ENCODE data around the gene LAMP5. TPM values are rescaled to one million over a fixed set of nuclear protein-coding genes. Genes with fewer than 3 reads are reported as not detected.

LAMP5 gene
- polyA plus RNA-seq, 1 donor = not detected

DNA sequence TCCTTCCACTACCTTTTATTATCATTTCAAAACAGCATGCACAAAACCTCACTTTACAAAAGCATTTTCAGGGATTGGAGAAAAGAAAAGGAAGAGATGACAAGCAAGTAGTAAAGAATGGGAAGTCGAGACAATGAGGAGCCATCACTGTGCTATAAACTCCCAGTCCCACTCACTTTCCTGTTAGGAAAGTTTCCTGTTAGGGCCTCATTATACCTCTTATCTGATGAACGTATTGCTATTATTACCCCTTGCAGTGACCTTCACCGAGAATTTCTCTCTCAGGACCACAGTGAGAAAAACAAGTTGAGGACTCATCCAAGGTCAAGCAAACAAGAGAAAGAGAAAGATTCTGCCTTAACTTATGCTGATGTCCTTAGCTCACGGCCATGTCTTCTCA is 28.8 kb downstream of the LAMP5 start:
- no peak for DNase-seq

DNA sequence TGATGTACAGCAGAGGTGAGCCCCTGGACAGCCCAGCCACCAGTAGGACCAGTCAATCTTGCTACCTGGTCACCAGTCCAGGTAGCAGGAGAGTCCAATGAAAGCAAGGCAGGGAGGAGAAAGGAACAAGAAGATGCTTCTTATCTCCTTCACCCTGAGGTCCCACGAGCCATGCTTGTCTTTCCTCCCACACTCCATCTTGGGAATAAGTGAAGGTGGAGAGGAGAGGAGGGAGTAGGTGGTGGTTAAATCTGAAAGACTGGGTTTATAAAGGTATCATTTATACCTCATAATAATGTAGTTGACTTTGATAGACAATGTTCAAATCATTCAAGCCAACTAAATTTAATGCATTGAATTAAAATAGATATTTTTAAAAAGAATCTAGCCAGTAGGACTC is 35.9 kb downstream of the LAMP5 start:
- no peak for DNase-seq

DNA sequence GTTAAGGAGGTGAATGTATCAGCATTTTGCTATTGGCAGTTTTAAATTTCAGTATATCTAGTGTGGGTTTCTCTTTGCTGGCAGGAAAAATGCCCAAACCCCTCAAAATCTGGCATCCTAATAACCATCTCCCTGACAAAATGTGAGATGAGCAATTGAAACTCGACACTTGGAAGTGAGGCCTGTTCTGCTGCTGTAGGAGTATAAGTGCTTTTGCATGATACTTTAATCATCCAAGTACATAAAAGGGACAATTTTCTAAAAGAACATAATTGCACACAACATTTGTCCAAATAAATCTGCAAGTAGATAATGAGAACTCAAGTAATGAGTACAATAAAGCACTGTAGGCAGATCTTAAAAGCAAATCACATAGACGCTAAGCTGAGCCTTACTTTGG is 36.5 kb downstream of the LAMP5 start:
- DNase-seq = no peak

DNA sequence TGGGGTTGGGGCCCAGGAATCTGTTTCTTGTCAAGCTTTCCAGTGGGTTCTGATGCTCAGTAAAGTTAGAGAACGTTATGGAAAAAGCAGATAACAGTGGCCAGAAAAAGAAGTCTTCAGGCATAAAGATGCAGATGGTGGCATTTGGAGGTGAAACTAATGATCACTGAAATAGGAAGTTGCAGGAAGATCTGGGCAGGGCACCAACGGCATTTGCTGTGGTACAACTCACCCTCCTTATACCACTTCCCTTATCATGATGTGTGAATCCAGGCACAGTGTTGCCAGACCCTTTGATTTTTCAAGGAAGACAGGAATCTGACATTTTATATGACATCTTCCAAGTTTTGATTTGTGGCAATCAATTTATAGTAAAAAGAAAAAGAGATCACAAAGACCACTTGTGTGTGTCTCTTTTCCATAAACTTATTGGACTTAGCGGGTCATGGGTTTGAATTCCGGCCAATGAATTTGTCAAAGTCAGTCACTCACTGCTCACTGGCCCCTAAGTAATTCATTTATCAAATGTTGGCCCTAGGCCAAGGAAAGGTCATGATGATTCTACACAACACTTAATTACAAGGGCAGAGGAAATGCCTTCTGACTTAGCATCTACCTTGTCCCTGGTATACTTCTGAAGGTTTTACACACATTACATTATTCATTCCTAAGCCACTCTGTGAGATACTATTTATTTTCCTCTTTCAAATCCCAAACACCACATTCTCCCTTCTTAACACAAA is 37.6 kb downstream of the LAMP5 start:
- no peak for DNase-seq

DNA sequence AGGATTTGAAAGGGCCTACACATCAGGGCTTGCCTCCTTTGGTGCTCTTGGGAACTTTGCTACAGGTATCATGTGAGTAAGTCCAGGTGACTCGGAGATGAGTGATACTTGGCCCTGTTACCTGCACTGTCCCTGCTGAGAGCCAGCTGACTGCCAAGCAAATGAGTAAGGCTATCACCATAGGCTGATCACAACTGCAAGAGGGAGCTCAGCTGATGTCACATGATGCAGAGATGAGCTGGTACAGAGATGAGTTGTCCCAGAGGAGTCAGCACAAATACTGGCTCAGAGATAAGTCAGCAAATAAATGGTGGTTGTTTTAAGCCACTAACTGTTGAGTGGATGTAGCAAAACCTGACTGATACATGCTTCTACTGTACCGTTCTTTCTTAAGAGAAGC is 41.4 kb downstream of the LAMP5 start:
- DNase-seq = no peak

DNA sequence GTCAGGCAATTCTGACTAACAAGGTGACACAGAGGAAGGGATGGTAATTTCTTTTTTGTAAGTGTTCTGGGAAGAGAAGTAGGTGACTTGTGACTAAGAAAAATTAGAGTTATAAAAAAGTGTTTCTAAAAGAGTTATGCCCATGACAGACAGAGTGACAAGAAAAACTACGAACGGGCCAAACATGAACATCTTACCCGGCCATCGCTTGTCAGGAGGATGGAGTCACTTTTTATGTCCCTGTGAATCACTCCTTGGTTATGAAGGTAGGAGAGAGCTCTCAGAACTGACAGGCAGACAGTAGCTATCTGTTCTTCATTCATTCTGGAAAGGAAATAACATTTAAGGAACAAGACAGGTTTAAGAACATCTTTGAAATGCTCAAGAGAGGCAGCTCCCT is 43.0 kb downstream of the LAMP5 start:
- DNase-seq = no peak

DNA sequence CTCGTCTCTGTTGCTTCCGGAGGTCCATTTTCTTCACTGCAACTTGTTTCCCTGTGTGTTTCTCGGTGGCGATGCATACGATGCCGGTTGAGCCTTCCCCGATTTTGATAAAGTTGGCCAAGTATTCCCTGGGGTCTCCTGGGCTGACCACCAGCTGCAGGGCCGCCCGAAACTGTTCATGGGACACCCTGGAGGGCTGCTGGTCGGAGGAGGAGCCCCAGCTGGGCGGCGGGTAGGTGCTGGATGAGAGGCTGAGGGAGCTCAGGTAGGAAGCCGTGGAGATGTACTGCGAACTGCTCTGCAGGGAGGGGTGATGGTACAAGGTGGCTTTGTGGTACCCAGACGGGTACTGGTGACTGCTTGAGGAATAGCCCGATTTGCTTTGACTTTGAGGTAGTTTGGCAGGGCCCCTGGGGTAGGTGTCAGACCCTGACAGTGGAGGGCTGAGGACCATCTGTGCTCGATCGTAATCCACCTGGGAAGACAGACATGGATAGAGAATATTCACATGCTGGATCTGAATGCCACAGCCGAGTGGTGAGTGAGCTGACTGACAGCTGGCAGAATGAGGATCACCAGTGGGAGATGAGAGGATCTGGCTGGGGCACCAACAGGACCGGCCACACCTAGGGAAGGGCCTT is 51.6 kb downstream of the LAMP5 start:
- DNase-seq = no peak

DNA sequence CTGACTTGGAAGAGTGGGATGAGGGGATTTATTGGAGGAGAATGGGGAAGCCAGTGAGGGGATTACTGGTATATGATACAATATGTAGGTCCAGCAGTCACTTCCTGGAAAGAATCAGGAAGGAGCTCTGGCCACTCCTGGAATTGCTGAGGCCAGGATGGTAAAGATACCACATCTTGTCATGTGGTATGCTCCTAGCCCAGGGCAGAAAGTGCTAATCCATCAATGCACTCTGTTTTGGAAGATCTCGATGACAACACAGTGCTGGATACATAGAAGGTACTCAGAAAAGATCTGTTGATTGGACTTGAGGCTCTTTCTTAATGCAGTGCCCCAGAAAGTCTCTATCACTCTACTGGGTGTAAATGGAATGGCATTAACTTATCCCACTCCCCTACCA is 52.6 kb downstream of the LAMP5 start:
- no peak for DNase-seq

DNA sequence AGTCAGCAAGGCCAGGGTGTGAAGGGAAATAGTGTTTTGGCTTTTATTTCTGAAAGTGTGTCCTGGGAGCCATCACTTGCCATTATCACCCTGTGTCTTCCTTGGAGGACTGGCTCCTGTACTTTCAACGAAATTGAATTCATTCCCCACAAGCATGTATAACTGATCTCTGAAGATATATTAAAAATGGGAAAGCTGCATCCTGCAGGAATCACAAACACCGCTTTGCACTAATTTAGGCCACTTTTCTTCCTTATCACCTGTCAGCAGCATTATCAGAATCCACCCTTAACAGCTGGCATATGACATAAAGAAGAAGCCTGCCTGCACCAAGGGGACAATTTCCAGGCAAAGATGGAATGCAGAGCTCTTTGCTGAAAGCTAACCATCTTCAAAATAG is 56.2 kb downstream of the LAMP5 start:
- no peak for DNase-seq

DNA sequence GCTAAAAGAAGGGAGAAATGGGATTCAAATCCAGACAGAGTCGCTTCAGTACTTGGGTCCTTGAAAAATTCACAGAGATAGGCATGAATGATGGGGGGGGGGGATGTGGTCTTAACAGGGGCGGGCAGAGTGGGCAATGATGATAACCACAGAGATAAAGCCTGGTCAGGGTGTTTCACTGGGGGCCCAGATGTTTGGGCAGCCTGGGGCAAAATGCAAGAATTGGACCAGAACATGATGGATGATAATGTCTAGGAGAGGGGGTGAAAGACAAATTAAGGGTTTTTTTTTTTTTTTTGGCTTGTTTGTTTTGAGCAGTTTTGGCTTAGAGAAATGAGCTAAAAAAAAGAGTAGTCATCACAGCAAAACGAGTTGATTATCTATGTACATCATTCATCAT is 57.4 kb downstream of the LAMP5 start:
- DNase-seq = no peak

DNA sequence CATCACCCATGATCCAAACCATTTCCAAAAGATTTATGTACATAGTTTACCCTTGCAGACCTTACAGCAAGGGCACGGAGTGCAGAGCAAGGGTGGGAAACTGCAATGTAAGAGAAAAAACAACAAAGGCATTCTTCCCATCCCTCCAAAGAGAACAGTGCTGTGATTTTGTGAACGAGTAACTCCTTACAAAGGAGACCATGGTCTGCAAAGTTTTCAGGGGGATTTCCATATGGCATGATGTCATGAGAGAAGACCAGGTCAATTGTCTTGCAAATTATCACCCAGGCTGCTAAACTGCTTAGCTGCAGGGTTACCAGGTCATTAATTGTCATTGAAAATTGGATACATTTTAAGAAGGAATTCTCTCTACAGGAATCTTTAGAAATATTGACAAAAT is 58.3 kb downstream of the LAMP5 start:
- DNase-seq = no peak

DNA sequence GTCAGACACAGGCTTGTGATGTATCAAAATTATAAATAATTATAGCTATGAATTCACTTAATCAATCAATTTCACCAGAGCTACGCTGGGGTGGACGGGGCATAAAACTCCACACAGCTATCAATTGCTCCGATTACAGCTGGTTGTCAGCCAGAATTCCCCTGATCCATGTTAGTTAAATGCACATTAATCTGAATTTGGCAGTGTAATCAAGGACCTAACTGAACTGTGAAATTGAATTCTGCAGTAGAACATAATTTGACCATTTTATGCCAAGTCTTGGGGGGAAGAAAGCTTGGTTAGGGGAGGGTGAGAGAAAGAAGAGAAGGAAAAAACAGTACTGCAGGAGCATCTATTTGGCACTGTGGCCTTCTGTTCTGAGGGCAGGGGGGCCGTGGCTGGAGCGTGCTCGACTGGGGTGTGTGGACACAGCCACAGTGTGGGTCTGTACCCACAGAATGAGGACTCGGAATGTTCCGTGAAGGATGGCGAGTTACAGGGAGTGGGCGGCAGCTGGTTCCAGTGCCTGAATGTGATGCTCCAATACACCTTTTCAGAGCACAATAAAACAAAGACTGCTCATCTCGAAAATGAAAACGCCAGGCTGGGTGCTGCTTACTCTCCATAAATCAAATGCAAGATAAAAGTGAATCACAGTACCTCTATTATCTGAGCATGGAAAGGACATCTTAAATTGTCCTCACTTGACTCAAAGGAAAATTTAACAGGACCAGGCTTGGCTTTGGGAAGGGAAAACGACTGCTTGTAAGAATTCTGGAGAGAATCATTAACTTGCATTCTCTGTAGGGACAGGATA is 59.2 kb downstream of the LAMP5 start:
- DNase-seq = no peak

DNA sequence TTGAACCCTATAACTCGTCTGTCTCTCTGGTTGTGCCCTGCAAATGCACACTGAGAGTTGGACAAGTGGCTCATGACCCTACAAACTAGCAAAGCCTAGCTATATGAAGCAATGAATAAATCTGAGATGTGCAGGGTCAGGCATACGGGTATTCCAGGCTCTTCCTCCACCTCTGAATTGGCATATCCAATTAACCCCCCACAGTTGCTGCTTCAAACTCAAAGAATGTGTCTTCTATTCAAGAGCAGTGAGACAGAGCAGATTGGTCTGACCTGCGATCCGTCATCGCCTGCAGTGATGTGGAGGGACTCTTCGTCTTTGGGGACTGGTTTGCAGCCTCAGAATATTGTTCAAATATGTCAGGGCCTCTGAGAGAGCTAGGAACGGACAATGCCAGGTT is 59.8 kb downstream of the LAMP5 start:
- DNase-seq = no peak

DNA sequence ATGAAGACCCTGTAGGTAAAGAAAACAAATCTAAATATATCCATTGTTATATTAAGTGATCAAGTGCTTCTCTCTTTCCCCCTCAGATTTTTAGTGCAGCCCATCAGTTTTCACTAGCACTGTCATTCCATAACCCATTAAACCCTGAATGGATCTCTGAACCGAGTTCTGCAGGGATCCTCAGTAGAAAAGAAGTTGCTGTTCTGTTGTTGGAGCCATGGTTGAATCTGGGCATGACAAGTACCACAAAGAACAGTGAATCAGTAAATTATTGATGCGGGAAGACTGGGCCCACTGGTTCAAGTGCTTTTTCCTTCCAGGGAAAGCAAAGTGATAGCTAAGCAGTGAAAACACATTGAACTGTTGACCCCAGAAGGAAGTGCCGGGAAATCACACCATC is 60.4 kb downstream of the LAMP5 start:
- no peak for DNase-seq

DNA sequence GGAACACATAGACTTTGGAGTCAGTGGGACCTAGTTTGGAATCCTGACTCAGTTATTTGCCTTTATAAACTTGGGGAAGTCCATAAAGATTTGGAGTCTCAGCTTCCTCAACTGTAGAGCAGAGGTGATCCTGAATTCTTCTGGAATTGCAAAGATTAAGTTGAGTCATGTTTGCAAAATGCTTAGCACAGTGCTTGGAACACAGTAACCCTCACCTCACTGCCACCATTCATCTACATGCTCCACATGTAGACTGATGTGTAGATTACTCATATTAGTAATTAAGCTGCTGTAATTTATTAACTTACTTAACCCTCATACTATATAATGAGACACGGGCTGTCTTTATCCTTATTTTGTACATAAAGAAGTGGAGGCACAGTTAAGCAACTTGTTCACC is 61.4 kb downstream of the LAMP5 start:
- no peak for DNase-seq

DNA sequence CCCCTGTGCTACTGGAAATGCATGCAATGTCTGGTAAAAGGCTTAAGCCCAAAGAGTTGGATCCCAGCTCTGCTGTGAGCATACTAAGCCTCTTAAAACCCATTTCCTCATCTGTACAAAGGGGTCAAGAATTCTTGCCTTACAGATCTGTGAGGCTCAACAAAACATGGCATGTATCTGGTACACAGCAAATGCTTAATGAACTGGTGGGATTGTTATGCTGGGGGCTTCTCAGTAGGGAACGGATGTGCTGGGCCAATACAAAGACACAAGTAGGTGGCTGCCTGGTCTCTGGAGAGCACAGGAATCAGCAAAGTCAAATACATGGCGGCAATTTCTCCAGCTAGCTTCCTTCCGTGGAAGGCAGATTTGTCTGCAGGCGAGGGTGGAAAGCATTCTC is 62.3 kb downstream of the LAMP5 start:
- no peak for DNase-seq

DNA sequence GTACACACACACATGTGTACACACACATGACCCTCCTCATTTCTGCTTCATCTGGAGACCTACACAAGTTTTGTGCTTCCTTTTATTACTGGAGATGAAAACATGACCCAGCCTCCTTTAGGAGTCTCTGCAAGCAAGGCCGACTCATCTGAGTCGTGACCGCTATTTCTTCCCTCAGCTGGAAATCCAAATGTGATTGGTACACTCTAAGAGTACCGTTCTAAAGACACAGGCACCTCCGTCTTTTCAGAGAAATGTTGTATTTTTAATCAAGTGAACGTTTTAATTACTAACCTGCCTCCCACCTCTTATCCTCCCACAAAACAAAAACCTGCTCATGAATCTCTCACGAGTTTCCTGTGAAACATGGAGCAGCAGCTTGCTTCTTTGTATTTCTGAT is 63.0 kb downstream of the LAMP5 start:
- DNase-seq = no peak

DNA sequence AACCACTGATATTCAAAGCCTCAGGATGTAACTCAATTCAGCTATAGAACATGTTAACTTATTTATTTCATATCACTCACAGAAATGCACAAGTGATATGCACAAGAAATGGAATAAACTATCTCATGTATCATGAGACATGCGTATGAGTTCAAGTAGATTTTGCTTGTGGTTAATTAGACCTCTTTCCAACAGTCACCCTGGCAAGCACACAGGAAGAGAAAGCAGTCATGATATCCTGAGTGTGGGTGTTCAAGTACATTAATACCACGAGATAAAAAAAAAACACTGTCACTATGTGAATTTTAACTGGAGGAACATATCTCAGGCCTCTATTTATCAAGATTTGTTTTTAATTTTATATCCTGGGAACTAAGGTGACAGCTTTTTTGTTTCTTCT is 64.2 kb downstream of the LAMP5 start:
- DNase-seq = no peak
